IPS-18a (cell line): ENCODE measurements around the gene DBNDD2.

ENCODE experiments used
- H3K27ac ChIP-seq: one replicate; pipeline ENCODE4 v1.5.1; 2013; ENCODE audit warnings: low read length
- H3K27me3 ChIP-seq: one replicate; pipeline ENCODE4 v1.6.1; 2013; ENCODE audit warnings: mild to moderate bottlenecking, low read length; ENCODE audit not compliant: control insufficient read depth, insufficient read depth
- H3K36me3 ChIP-seq: one replicate; pipeline ENCODE4 v1.6.1; 2013; ENCODE audit warnings: low read depth, low read length; ENCODE audit not compliant: control insufficient read depth
- H3K4me1 ChIP-seq: one replicate; pipeline ENCODE4 v1.6.1; 2013; ENCODE audit warnings: low read depth, low read length; ENCODE audit not compliant: control insufficient read depth
- H3K4me3 ChIP-seq: one replicate; pipeline ENCODE4 v1.5.1; 2013; ENCODE audit warnings: low read length
- H3K9ac ChIP-seq: one replicate; pipeline ENCODE4 v1.6.1; 2013; ENCODE audit warnings: mild to moderate bottlenecking, low read length, moderate library complexity
- H3K9me3 ChIP-seq: one replicate; pipeline ENCODE4 v1.6.1; 2013; ENCODE audit warnings: low read depth, low read length; ENCODE audit not compliant: control insufficient read depth

Gene DBNDD2

GRCh38 chr20:45441746-45442145 is 33.7 kb downstream of the DBNDD2 start:
- Histone ChIP-seq H3K4me3 (no peak overlapping the region), H3K27me3 (no peaks in the 10 kb centered on the region), H3K4me1 (peaks cover 4% of the 10 kb centered on the region), H3K27ac (no peak overlapping the region), H3K9ac (no peak overlapping the region), H3K9me3 (no peaks in the 10 kb centered on the region), H3K36me3 (no peaks in the 10 kb centered on the region)

- no peak overlapping the region for H3K27ac ChIP-seq
- no peak overlapping the region for H3K4me3 ChIP-seq
- H3K4me1 ChIP-seq: peaks cover 4% of the 10 kb centered on the region
- no peaks in the 10 kb centered on the region for H3K27me3 ChIP-seq
- H3K9ac ChIP-seq: no peak overlapping the region
- H3K9me3 ChIP-seq: no peaks in the 10 kb centered on the region
- H3K36me3 ChIP-seq: no peaks in the 10 kb centered on the region
These were observed 36.0 kb downstream of the DBNDD2 start for GRCh38 chr20:45444050-45444449.

- no peak overlapping the region for H3K9ac ChIP-seq
- no peaks in the 10 kb centered on the region for H3K36me3 ChIP-seq
- H3K9me3 ChIP-seq: no peaks in the 10 kb centered on the region
- H3K27ac ChIP-seq: no peak overlapping the region
- peaks cover 4% of the 10 kb centered on the region for H3K4me1 ChIP-seq
- no peaks in the 10 kb centered on the region for H3K27me3 ChIP-seq
- H3K4me3 ChIP-seq: no peak overlapping the region
These were observed 37.9 kb downstream of the DBNDD2 start for GRCh38 chr20:45445805-45446562.

- no peaks in the 10 kb centered on the region for H3K9me3 ChIP-seq
These were observed 40.2 kb downstream of the DBNDD2 start for GRCh38 chr20:45448270-45448669.

GRCh38 chr20:45449528-45449927 is 41.4 kb downstream of the DBNDD2 start:
- Histone ChIP-seq H3K4me1 (peaks cover 6% of the 10 kb centered on the region), H3K9ac (no peak overlapping the region), H3K36me3 (no peaks in the 10 kb centered on the region), H3K4me3 (no peak overlapping the region), H3K9me3 (no peaks in the 10 kb centered on the region), H3K27ac (no peak overlapping the region), H3K27me3 (no peaks in the 10 kb centered on the region)

More at GRCh38 chr20:45448270-45448669, 40.2 kb downstream of the DBNDD2 start:
- H3K27me3 ChIP-seq: no peaks in the 10 kb centered on the region
- H3K9ac ChIP-seq: no peak overlapping the region
- no peak overlapping the region for H3K4me3 ChIP-seq
- H3K4me1 ChIP-seq: peaks cover 6% of the 10 kb centered on the region
- no peaks in the 10 kb centered on the region for H3K36me3 ChIP-seq
- H3K27ac ChIP-seq: no peak overlapping the region

- Histone ChIP-seq H3K4me1 (peaks cover 6% of the 10 kb centered on the region), H3K27me3 (no peaks in the 10 kb centered on the region), H3K9ac (no peak overlapping the region), H3K27ac (no peak overlapping the region), H3K4me3 (no peak overlapping the region), H3K36me3 (no peaks in the 10 kb centered on the region), H3K9me3 (no peaks in the 10 kb centered on the region)
These were observed 42.2 kb downstream of the DBNDD2 start for GRCh38 chr20:45450097-45450818.

GRCh38 chr20:45452238-45452637 is 44.1 kb downstream of the DBNDD2 start:
- no peaks in the 10 kb centered on the region for H3K27me3 ChIP-seq
- H3K9me3 ChIP-seq: no peaks in the 10 kb centered on the region
- no peaks in the 10 kb centered on the region for H3K36me3 ChIP-seq

GRCh38 chr20:45452772-45453691 is 44.9 kb downstream of the DBNDD2 start:
- no peak overlapping the region for H3K9ac ChIP-seq
- no peaks in the 10 kb centered on the region for H3K9me3 ChIP-seq
- no peak overlapping the region for H3K27ac ChIP-seq
- no peaks in the 10 kb centered on the region for H3K36me3 ChIP-seq
- no peak overlapping the region for H3K4me3 ChIP-seq
- no peaks in the 10 kb centered on the region for H3K27me3 ChIP-seq
- H3K4me1 ChIP-seq: peaks cover 6% of the 10 kb centered on the region

More at GRCh38 chr20:45452238-45452637, 44.1 kb downstream of the DBNDD2 start:
- no peak overlapping the region for H3K27ac ChIP-seq
- no peak overlapping the region for H3K4me3 ChIP-seq
- H3K9ac ChIP-seq: no peak overlapping the region
- H3K4me1 ChIP-seq: peaks cover 6% of the 10 kb centered on the region

- no peak overlapping the region for H3K9ac ChIP-seq
- H3K4me3 ChIP-seq: no peak overlapping the region
- peaks cover 6% of the 10 kb centered on the region for H3K4me1 ChIP-seq
- H3K9me3 ChIP-seq: no peaks in the 10 kb centered on the region
- no peak overlapping the region for H3K27ac ChIP-seq
- no peaks in the 10 kb centered on the region for H3K27me3 ChIP-seq
- no peaks in the 10 kb centered on the region for H3K36me3 ChIP-seq
These were observed 48.5 kb downstream of the DBNDD2 start for GRCh38 chr20:45456632-45457031.

GRCh38 chr20:45459606-45460005 is 51.5 kb downstream of the DBNDD2 start:
- Histone ChIP-seq H3K9me3 (no peaks in the 10 kb centered on the region), H3K27me3 (no peaks in the 10 kb centered on the region), H3K4me3 (no peak overlapping the region), H3K27ac (no peak overlapping the region), H3K4me1 (no peaks in the 10 kb centered on the region), H3K36me3 (no peaks in the 10 kb centered on the region), H3K9ac (no peak overlapping the region)
